ENCODE data around the gene SLC35F1.

Gene SLC35F1

DNA sequence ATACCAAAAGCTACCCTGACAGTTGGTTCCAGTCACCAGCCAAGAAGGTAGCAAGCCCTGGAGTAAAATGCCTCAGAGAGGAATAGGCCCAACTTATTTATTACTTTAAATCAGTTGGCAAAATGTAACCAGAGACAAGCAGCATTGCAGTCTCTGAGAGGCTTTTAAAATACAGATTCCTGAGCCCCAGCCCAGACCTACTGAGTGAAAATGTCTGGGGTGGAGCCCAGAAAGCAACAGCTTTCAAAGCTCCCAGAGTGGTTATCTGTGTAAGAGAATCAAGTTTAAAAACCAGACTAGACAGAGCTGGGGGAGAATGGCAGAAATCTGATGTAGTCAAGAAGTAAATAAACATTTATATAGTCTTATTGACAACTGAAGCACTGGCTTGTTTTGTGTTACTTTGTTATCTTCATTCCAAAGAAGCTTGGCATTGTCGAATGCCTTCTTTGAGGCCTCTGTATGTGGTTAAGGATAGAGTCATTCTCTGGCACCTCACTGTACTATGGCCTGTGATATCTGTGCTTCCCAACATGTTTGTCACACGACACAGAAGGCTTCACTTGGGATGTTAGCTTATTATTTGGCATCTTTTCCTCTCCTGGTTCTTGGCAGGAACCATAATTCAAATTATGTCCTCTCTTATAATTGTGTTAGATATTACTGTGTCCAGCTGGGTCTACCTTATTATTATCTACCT, 313.5 kb downstream of the SLC35F1 start:
- Histone ChIP-seq H3K9me3 (ENCODE audit: control insufficient read depth, insufficient read depth, low read length) (no peaks in the 10 kb centered on the region), H3K4me1 (ENCODE audit: insufficient read depth, low read length) (no peaks in the 10 kb centered on the region), H3K36me3 (ENCODE audit: insufficient read depth, low read length) (no peaks in the 10 kb centered on the region), H3K9ac (ENCODE audit: low read depth, low read length) (no peak overlapping the region)

DNA sequence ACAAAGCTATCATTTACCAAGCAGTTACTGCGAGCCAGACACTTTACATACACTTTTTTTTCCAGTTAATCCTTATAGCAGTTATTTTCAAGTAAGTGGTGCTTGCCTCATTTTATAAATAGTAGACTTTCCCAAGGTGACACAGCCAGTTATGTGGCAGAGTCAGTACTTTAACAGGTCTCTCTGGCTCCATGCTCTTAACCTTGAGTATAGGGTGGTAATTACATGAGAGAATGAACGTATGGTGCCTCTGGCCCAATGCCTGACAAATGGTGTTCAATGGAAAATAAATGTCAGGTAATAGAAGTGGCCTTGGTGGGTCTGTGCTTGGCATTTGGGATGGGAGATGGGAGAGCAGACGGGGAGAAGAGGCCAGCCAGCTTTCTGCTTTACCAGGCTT, 316.3 kb downstream of the SLC35F1 start:
- Histone ChIP-seq H3K9ac (ENCODE audit: low read depth, low read length) (no peak overlapping the region), H3K9me3 (ENCODE audit: control insufficient read depth, insufficient read depth, low read length) (no peaks in the 10 kb centered on the region), H3K4me1 (ENCODE audit: insufficient read depth, low read length) (no peaks in the 10 kb centered on the region), H3K36me3 (ENCODE audit: insufficient read depth, low read length) (no peaks in the 10 kb centered on the region)

DNA sequence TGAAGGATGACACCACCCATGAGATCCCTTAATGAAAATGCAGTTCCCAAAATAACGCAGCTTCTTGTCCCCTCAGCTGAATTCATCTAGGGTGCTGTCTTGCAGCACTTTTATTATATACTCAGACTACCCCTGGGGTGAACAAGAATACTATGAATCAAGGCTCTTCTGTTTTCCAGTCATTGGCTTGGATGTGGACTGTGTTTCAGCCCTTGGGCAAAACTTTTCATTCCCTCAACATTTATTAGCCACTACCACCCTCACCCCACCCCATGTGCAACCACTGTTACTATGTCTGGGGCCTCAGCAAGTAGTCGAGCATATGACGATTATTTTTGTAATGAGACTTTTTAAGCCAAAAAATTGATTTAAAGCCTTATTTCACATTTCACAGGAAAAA, 321.8 kb downstream of the SLC35F1 start:
- Histone ChIP-seq H3K36me3 (ENCODE audit: insufficient read depth, low read length) (no peaks in the 10 kb centered on the region), H3K9ac (ENCODE audit: low read depth, low read length) (no peak overlapping the region), H3K9me3 (ENCODE audit: control insufficient read depth, insufficient read depth, low read length) (no peaks in the 10 kb centered on the region), H3K4me1 (ENCODE audit: insufficient read depth, low read length) (no peaks in the 10 kb centered on the region)

DNA sequence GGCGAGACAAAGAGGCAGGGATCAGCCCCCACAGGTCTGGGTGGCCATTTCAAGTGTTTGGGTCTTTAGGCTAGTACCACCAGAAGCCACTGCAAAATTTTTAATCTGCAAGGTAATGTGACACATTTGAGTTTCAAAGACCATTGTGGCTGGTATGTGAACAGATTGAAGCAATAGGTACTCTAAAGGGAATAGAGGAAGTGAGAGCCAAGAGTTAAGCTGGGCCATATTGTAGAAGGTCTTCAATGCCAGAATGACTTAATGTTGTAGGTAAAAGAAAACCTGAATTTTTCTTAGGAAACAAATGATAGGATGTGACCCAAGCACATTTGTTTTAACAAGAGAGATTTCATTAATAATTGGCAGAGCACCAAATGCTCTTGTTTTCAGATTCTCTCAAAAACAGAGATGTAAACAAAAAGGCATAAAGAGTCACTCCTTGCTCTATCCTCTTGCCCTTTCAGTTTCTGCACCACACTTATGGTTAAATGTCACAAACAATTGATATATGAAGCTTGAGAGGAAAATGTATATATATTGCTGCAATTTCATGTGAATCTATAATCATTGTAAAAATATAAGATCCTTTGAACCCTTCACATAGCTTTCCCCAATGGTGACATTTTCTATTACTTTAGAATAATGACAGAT, 333.9 kb downstream of the SLC35F1 start:
- H3K36me3 ChIP-seq (ENCODE audit: insufficient read depth, low read length) = no peaks in the 10 kb centered on the region
- no peaks in the 10 kb centered on the region for H3K9me3 ChIP-seq (ENCODE audit: control insufficient read depth, insufficient read depth, low read length)
- H3K4me1 ChIP-seq (ENCODE audit: insufficient read depth, low read length) = no peaks in the 10 kb centered on the region
- H3K9ac ChIP-seq (ENCODE audit: low read depth, low read length) = no peak overlapping the region

DNA sequence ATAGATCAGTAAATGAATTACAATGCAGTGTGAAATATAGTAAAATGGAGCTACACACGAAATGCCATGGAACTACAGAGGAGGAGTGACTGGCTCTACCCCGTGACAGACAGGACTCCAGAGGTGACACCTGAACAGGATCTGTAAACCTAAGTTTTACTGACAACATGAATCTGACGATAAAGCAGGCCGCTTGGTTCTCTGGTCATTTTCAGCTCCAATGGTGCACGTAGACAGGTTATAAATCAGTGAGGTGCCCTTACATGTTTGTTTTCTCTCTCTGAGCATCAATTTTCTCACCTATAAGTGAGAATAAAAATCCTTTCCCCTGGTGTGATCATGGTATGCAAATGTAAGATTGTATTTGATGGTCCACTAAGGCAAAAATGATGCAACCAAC, 339.3 kb downstream of the SLC35F1 start:
- no peaks in the 10 kb centered on the region for H3K4me1 ChIP-seq (ENCODE audit: insufficient read depth, low read length)
- no peaks in the 10 kb centered on the region for H3K36me3 ChIP-seq (ENCODE audit: insufficient read depth, low read length)
- no peak overlapping the region for H3K9ac ChIP-seq (ENCODE audit: low read depth, low read length)
- no peaks in the 10 kb centered on the region for H3K9me3 ChIP-seq (ENCODE audit: control insufficient read depth, insufficient read depth, low read length)

DNA sequence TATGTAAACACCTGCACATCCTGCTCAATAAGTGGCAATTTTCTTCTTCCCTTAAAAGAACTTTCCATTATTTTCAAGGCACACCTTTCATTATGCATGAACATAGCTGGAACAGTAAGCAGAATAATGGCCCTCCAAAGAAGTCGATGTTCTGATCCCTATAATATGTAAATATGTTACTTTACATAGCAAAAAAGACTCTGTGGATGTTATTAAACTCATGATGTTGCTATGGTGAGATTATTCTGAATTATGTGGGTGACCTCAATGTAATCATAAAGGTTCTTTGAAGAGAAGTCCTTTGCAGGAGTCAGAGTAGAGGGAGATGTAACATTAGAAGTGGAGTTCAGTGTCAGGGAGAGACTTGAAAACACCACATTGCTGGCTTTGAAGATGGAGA, 341.1 kb downstream of the SLC35F1 start:
- Histone ChIP-seq H3K4me1 (ENCODE audit: insufficient read depth, low read length) (no peaks in the 10 kb centered on the region), H3K9ac (ENCODE audit: low read depth, low read length) (no peak overlapping the region)

DNA sequence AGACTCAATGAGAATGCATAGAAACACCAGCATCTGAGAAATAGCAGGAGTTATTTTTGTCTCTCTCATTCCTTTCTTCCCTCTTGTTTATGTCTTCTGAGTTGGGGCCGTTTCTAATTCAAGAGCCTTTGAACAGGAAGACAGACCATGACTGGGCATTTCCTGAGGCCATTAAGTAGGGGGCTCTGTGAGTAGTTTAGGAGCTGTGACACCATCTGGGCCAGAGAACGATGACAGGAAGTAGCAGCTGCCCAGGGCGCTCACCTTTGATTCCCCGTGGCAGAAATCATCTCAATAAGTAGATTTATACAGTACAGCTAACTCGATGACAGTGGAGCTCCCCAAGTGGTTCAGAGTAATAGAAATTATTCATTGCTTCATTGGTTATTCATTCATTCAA, 342.6 kb downstream of the SLC35F1 start:
- no peaks in the 10 kb centered on the region for H3K9me3 ChIP-seq (ENCODE audit: control insufficient read depth, insufficient read depth, low read length)
- no peak overlapping the region for H3K9ac ChIP-seq (ENCODE audit: low read depth, low read length)
- no peaks in the 10 kb centered on the region for H3K4me1 ChIP-seq (ENCODE audit: insufficient read depth, low read length)
- H3K36me3 ChIP-seq (ENCODE audit: insufficient read depth, low read length) = no peaks in the 10 kb centered on the region

More for the DNA sequence above, 341.1 kb downstream of the SLC35F1 start:
- no peaks in the 10 kb centered on the region for H3K36me3 ChIP-seq (ENCODE audit: insufficient read depth, low read length)
- H3K9me3 ChIP-seq (ENCODE audit: control insufficient read depth, insufficient read depth, low read length) = no peaks in the 10 kb centered on the region

DNA sequence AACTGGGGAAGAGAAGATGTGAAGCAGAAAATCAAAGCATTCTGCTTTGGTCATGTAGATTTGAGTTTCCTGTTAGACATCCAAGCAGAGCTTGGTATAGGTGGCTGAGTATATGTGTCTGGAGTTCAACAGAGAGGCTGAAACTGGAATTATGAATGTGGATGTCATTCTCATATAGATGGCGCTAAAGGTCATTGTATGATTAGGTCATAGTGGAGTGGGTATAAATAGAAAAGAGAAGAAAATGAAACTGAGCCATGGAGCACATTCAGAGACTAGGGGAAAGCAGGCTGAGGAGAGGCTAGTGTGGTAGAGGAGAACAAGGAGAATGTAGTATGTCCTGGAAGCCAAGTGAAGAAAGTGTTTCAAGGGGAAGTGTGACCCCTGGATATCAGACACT, 345.4 kb downstream of the SLC35F1 start:
- Histone ChIP-seq H3K9ac (ENCODE audit: low read depth, low read length) (no peak overlapping the region), H3K36me3 (ENCODE audit: insufficient read depth, low read length) (no peaks in the 10 kb centered on the region), H3K4me1 (ENCODE audit: insufficient read depth, low read length) (no peaks in the 10 kb centered on the region), H3K9me3 (ENCODE audit: control insufficient read depth, insufficient read depth, low read length) (no peaks in the 10 kb centered on the region)

DNA sequence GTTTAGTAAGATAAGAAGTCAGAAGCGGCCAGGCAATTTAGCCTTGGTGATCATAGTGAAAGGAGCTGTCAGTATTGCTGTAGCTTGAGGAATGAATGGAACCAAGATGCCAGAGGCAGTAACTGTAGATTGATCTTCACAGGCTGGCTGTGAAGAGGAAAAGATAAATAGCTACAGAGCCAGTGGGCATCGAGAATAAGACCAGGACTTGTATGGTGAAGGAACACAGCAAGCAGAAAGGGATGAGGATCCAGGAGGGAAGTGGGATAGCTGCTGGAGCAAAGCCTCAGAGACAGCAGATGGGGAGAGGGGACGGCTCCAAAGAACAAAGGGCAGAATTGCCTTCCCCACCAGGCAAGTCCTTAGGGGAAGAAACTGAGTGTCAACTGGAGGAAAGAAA, 346.7 kb downstream of the SLC35F1 start:
- H3K9ac ChIP-seq (ENCODE audit: low read depth, low read length) = no peak overlapping the region
- H3K36me3 ChIP-seq (ENCODE audit: insufficient read depth, low read length) = no peaks in the 10 kb centered on the region
- H3K9me3 ChIP-seq (ENCODE audit: control insufficient read depth, insufficient read depth, low read length) = no peaks in the 10 kb centered on the region
- no peaks in the 10 kb centered on the region for H3K4me1 ChIP-seq (ENCODE audit: insufficient read depth, low read length)

DNA sequence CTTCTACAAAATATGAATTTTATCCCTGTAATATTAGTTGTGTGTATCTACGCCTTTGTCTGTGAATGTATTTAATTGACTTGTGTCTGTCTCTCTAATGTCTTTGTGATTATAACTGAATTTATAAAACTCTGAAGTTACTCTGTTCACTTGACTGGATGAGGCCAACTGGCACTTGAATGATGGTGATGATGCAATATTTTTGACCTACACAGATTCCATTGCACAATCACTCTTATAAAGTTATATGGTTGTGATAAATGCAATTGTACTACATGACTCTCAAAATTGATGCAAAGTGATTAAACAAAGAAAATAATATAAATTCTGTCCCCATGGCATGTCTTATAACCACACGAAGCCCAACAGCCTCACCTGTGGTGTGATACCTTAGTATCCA, 353.8 kb downstream of the SLC35F1 start:
- Histone ChIP-seq H3K9me3 (ENCODE audit: control insufficient read depth, insufficient read depth, low read length) (no peaks in the 10 kb centered on the region), H3K9ac (ENCODE audit: low read depth, low read length) (no peak overlapping the region), H3K4me1 (ENCODE audit: insufficient read depth, low read length) (no peaks in the 10 kb centered on the region), H3K36me3 (ENCODE audit: insufficient read depth, low read length) (no peaks in the 10 kb centered on the region)

DNA sequence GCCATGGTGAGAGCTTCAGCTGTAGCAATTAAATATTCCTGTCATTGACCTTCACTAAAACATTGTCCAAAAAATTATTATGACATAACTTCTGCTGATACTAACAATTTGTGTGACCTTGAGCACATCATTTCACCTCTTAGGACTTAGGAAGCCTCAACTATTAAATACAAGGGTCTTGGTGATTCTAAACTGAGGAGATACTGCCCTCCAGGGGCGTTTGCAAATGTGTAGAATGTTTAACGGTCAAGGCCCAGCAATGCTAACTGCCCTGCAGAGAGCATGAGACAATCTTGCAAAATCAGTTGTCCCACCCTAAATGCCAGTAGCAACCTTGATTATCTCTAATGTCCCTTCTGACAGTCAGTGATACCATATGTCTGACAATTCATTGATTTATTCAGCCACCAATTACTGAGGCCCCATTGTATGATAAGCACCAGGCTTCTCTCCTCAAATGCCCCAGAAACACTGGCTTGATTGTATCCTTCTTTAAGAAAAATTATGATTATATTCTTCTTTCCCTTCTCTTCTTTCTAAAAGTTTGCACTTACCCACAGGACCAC, 356.9 kb downstream of the SLC35F1 start:
- no peaks in the 10 kb centered on the region for H3K36me3 ChIP-seq (ENCODE audit: insufficient read depth, low read length)
- no peak overlapping the region for H3K9ac ChIP-seq (ENCODE audit: low read depth, low read length)
- no peaks in the 10 kb centered on the region for H3K9me3 ChIP-seq (ENCODE audit: control insufficient read depth, insufficient read depth, low read length)
- H3K4me1 ChIP-seq (ENCODE audit: insufficient read depth, low read length) = no peaks in the 10 kb centered on the region

DNA sequence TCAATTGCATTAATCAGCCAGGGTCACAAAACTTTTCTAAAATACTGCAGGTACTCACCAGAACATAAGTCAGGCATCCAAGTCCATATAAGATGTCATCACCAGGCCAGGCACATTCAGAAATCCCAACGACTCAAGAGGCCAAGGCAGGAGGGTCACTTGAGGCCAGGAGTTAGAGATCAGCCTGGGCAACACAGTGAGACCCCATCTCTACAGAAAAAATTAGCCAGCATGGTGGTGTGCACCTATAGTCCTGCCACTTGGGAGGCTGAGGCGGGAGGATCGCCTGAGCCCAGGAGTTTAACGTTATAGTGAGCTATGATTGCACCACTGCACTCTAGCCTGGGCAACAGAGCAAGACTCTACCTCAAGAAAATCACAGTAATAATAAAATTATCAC, 362.6 kb downstream of the SLC35F1 start:
- Histone ChIP-seq H3K4me1 (ENCODE audit: insufficient read depth, low read length) (no peaks in the 10 kb centered on the region), H3K9ac (ENCODE audit: low read depth, low read length) (no peak overlapping the region), H3K36me3 (ENCODE audit: insufficient read depth, low read length) (no peaks in the 10 kb centered on the region), H3K9me3 (ENCODE audit: control insufficient read depth, insufficient read depth, low read length) (no peaks in the 10 kb centered on the region)

DNA sequence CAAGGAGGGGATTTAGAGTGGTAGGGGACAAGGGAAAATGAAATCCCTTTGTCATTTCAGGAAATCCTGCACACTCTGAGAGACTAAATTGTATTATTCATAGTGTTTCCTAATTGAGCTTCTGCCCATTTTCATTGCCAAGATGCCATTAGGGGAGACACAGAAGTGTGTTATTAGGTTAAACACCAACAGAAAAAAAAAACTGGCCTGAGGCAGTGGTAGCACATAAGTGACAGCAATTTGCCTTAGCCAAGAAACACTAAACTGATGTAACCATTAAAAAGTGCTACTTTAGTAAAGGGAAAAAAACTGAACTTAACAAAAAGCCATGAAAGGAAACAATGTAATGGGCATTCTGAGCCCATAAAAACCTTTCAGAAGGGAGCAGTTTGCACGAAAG, 370.6 kb downstream of the SLC35F1 start:
- H3K9me3 ChIP-seq (ENCODE audit: control insufficient read depth, insufficient read depth, low read length) = no peaks in the 10 kb centered on the region
- no peaks in the 10 kb centered on the region for H3K36me3 ChIP-seq (ENCODE audit: insufficient read depth, low read length)
- no peak overlapping the region for H3K9ac ChIP-seq (ENCODE audit: low read depth, low read length)
- H3K4me1 ChIP-seq (ENCODE audit: insufficient read depth, low read length) = peaks cover 4% of the 10 kb centered on the region; the same call in 1 of the 2 replicates

DNA sequence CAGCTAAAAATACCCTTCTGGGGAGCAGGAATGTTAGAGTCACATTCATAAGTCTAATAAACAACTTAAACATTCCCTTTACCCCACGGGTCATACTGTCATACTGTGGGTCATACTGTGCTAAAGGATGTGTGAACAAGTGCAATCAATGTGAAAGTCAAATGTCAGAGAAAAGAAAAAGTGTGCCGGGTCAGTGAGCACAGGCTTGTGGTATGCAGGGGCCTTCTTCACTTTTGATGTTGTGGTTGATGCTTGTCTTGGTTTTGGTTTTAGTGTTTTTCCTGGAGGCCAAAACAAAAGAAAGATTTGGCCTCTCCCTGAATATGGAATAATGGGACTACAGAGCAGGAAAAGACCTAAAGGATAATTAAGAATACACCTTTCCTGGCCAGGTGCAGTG, 373.1 kb downstream of the SLC35F1 start:
- Histone ChIP-seq H3K9me3 (ENCODE audit: control insufficient read depth, insufficient read depth, low read length) (no peaks in the 10 kb centered on the region), H3K36me3 (ENCODE audit: insufficient read depth, low read length) (no peaks in the 10 kb centered on the region), H3K9ac (ENCODE audit: low read depth, low read length) (no peak overlapping the region), H3K4me1 (ENCODE audit: insufficient read depth, low read length) (peaks cover 4% of the 10 kb centered on the region; the same call in 1 of the 2 replicates)

DNA sequence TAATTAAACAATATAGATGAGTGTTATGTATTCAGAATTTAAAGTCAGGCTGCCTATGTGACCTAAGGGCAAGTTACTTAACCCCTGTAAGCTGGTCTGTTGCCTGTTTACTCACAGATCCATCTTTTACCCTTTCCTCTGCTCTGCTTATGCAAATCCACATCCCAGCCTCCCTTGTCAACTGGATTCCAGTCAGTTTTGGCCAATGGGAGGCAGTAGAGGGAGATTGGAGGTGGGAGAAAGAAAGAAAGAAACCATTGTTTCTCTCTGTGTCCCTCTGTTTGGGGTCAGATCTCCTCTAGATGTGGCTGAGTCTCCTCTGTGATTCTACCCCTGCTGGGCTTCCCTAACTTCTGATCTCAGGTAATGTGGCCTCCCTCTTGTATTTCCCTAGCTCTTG, 374.2 kb downstream of the SLC35F1 start:
- H3K9ac ChIP-seq (ENCODE audit: low read depth, low read length) = no peak overlapping the region
- H3K4me1 ChIP-seq (ENCODE audit: insufficient read depth, low read length) = peaks cover 4% of the 10 kb centered on the region; the same call in 1 of the 2 replicates

More for the DNA sequence above, 374.2 kb downstream of the SLC35F1 start:
- no peaks in the 10 kb centered on the region for H3K9me3 ChIP-seq (ENCODE audit: control insufficient read depth, insufficient read depth, low read length)
- H3K36me3 ChIP-seq (ENCODE audit: insufficient read depth, low read length) = no peaks in the 10 kb centered on the region

All from ES-I3 (cell line).